Neural cell (in vitro differentiated cells): ENCODE results near the gene CALR. TPM values are rescaled to one million over a fixed set of nuclear protein-coding genes. Genes with fewer than 3 reads are reported as not detected.
A peak's percentile ranks its signal among the peaks of the same experiment; 100 is the strongest.

ENCODE experiments used
- H2AFZ ChIP-seq: fragments of 200-600, 300-800 bp; sonication (generic), shearing (Covaris generic); 2 replicates; pipeline ENCODE4 v1.6.0; 2014; ENCODE audit warnings: low read depth, mild to moderate bottlenecking, antibody characterized with exemption, low read length, moderate library complexity
- H3F3A ChIP-seq: fragments of 200-600 bp; shearing (Covaris generic); 2 replicates; pipeline ENCODE4 v1.6.1; 2016; ENCODE audit warnings: mild to moderate bottlenecking, moderate library complexity, mixed read lengths, antibody characterized with exemption, low read length; ENCODE audit not compliant: insufficient read depth, poor library complexity, severe bottlenecking
- H3K27ac ChIP-seq: fragments of 200-600, 300-800 bp; sonication (generic), shearing (Covaris generic); 2 replicates; pipeline ENCODE4 v1.5.1; 2014; ENCODE audit warnings: mild to moderate bottlenecking, low read length, moderate library complexity
- H3K27me3 ChIP-seq: fragments of 300-800, 200-600 bp; sonication (generic), shearing (Covaris generic); 2 replicates; pipeline ENCODE4 v1.6.0; 2014; ENCODE audit warnings: mild to moderate bottlenecking, low read depth, low read length, moderate library complexity; ENCODE audit not compliant: insufficient read depth
- H3K36me3 ChIP-seq: fragments of 300-800, 200-600 bp; sonication (generic), shearing (Covaris generic); 2 replicates; pipeline ENCODE4 v1.5.1; 2014; ENCODE audit warnings: mild to moderate bottlenecking, antibody characterized with exemption, low read length, moderate library complexity; ENCODE audit not compliant: insufficient read depth
- H3K4me2 ChIP-seq: fragments of 300-800, 200-600 bp; sonication (generic), shearing (Covaris generic); 2 replicates; pipeline ENCODE4 v1.6.0; 2014; ENCODE audit warnings: mild to moderate bottlenecking, low read length
- H3K4me3 ChIP-seq: fragments of 300-800, 200-600 bp; sonication (generic), shearing (Covaris generic); 2 replicates; pipeline ENCODE4 v1.5.1; 2014; ENCODE audit warnings: mild to moderate bottlenecking, low read length, moderate library complexity
- H3K79me2 ChIP-seq: fragments of 200-600 bp; shearing (Covaris generic); replicated peaks from 2 replicates; pipeline ENCODE4 v1.6.0; 2014; ENCODE audit warnings: mild to moderate bottlenecking, low read length, moderate library complexity; ENCODE audit not compliant: insufficient read depth
- H3K9ac ChIP-seq: fragments of 300-800, 200-600 bp; sonication (generic), shearing (Covaris generic); 2 replicates; pipeline ENCODE4 v1.6.1; 2016; ENCODE audit warnings: mild to moderate bottlenecking, low read length, mixed read lengths
- H3K9me2 ChIP-seq: fragments of 200-600 bp; shearing (Covaris generic); 2 replicates; pipeline ENCODE4 v1.6.1; 2016; ENCODE audit warnings: mild to moderate bottlenecking, low read length, mixed read lengths; ENCODE audit not compliant: insufficient read depth
- H3K9me3 ChIP-seq: fragments of 200-600, 300-800 bp; sonication (generic), shearing (Covaris generic); 2 replicates; pipeline ENCODE4 v1.6.1; 2016; ENCODE audit warnings: mild to moderate bottlenecking, mixed run types, low read length, moderate library complexity, mixed read lengths
- H4K20me1 ChIP-seq: fragments of 200-600 bp; shearing (Covaris generic); 2 replicates; pipeline ENCODE4 v1.6.1; 2016; ENCODE audit warnings: mild to moderate bottlenecking, mixed run types; ENCODE audit not compliant: insufficient read depth
- CTCF ChIP-seq: fragments of 450-650 bp; IDR thresholded peaks from 2 replicates; pipeline ENCODE4 v1.5.1; 2014; ENCODE audit warnings: antibody characterized with exemption, mild to moderate bottlenecking, moderate library complexity; ENCODE audit not compliant: poor library complexity, severe bottlenecking
- EP300 ChIP-seq: fragments of 450-650 bp; conservative IDR thresholded peaks from 2 replicates; pipeline ENCODE4 v1.6.1; 2014; ENCODE audit warnings: antibody characterized with exemption, mild to moderate bottlenecking, moderate library complexity; ENCODE audit not compliant: poor library complexity, severe bottlenecking
- EZH2 ChIP-seq: fragments of 200-600, 300-800 bp; shearing (Covaris generic), sonication (generic); IDR thresholded peaks from 2 replicates; pipeline ENCODE4 v1.6.1; 2014; ENCODE audit warnings: antibody characterized with exemption, low read length, borderline replicate concordance, mild to moderate bottlenecking; ENCODE audit not compliant: insufficient read depth, poor library complexity, severe bottlenecking
- MXI1 ChIP-seq: fragments of 450-650 bp; conservative IDR thresholded peaks from 2 replicates; pipeline ENCODE4 v1.6.1; 2014; ENCODE audit warnings: antibody characterized with exemption, mild to moderate bottlenecking; ENCODE audit not compliant: poor library complexity, severe bottlenecking
- POLR2AphosphoS5 ChIP-seq: IDR thresholded peaks from 2 replicates; pipeline ENCODE4 v1.6.1; 2012
- RAD21 ChIP-seq: fragments of 450-650 bp; conservative IDR thresholded peaks from 2 replicates; pipeline ENCODE4 v1.6.1; 2014; ENCODE audit warnings: antibody characterized with exemption, mild to moderate bottlenecking, moderate library complexity
- SMC3 ChIP-seq: fragments of 450-650 bp; conservative IDR thresholded peaks from 2 replicates; pipeline ENCODE4 v1.6.1; 2014; ENCODE audit warnings: antibody characterized with exemption, mild to moderate bottlenecking, moderate library complexity; ENCODE audit not compliant: poor library complexity
- TAF1 ChIP-seq: IDR thresholded peaks from 2 replicates; pipeline ENCODE4 v1.6.1; 2012; ENCODE audit warnings: low read depth
- polyA plus RNA-seq: library from polyadenylated mRNA; depleted of rRNA; stranded (reverse); fragments of >200 nt; gene quantifications from 2 replicates; pipeline ENCODE4 v1.2.3, GENCODE V29; 2014
- TF ChIP-seq, protein P1 (sequence below): IDR thresholded peaks from 2 replicates; pipeline ENCODE4 v1.6.1; 2012; ENCODE audit warnings: borderline replicate concordance

The CALR gene
- polyA plus RNA-seq, 1 donor from 2014 or later = 242 TPM

GRCh38 chr19:12984683-12985048 lies 46.3 kb downstream of the CALR start:
- no peaks in the 10 kb centered on the region for H3K9me2 ChIP-seq
- TF ChIP-seq SMC3 (no peak), CTCF (no peak), RAD21 (no peak), EP300 (no peak), TAF1 (no peak), MXI1 (no peak), EZH2 (no peak), POLR2AphosphoS5 (no peak)
- TF ChIP-seq, protein P1, sequence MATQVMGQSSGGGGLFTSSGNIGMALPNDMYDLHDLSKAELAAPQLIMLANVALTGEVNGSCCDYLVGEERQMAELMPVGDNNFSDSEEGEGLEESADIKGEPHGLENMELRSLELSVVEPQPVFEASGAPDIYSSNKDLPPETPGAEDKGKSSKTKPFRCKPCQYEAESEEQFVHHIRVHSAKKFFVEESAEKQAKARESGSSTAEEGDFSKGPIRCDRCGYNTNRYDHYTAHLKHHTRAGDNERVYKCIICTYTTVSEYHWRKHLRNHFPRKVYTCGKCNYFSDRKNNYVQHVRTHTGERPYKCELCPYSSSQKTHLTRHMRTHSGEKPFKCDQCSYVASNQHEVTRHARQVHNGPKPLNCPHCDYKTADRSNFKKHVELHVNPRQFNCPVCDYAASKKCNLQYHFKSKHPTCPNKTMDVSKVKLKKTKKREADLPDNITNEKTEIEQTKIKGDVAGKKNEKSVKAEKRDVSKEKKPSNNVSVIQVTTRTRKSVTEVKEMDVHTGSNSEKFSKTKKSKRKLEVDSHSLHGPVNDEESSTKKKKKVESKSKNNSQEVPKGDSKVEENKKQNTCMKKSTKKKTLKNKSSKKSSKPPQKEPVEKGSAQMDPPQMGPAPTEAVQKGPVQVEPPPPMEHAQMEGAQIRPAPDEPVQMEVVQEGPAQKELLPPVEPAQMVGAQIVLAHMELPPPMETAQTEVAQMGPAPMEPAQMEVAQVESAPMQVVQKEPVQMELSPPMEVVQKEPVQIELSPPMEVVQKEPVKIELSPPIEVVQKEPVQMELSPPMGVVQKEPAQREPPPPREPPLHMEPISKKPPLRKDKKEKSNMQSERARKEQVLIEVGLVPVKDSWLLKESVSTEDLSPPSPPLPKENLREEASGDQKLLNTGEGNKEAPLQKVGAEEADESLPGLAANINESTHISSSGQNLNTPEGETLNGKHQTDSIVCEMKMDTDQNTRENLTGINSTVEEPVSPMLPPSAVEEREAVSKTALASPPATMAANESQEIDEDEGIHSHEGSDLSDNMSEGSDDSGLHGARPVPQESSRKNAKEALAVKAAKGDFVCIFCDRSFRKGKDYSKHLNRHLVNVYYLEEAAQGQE = no peak
- H3K4me2 ChIP-seq = no peak overlapping the region
- H3K36me3 ChIP-seq = no peaks in the 10 kb centered on the region
- H3K9ac ChIP-seq = no peak overlapping the region
- H3K27me3 ChIP-seq = peaks cover 13% of the 10 kb centered on the region
- no peaks in the 10 kb centered on the region for H3K79me2 ChIP-seq
- no peak overlapping the region for H3K27ac ChIP-seq
- H3K4me3 ChIP-seq = no peak overlapping the region
- no peak overlapping the region for H2AFZ ChIP-seq
- H4K20me1 ChIP-seq = no peaks in the 10 kb centered on the region
- no peaks in the 10 kb centered on the region for H3F3A ChIP-seq
- H3K9me3 ChIP-seq = no peaks in the 10 kb centered on the region

GRCh38 chr19:12985049-12985776 lies 46.8 kb downstream of the CALR start:
- no peaks in the 10 kb centered on the region for H3K9me3 ChIP-seq
- no peak overlapping the region for H3K9ac ChIP-seq
- no peak overlapping the region for H3K4me2 ChIP-seq
- no peaks in the 10 kb centered on the region for H3K79me2 ChIP-seq
- H3K4me3 ChIP-seq = no peak overlapping the region
- H3K27ac ChIP-seq = no peak overlapping the region
- no peaks in the 10 kb centered on the region for H3F3A ChIP-seq
- TF ChIP-seq CTCF = no peak
- no peak for TF ChIP-seq MXI1
- peak; percentile 81 for TF ChIP-seq EP300
- TF ChIP-seq, protein P1 = no peak
- TF ChIP-seq RAD21 = no peak
- TF ChIP-seq EZH2 = no peak
- TF ChIP-seq POLR2AphosphoS5 = peak; percentile 80
- no peak for TF ChIP-seq TAF1
- no peak for TF ChIP-seq SMC3
- H4K20me1 ChIP-seq = no peaks in the 10 kb centered on the region
- H3K36me3 ChIP-seq = no peaks in the 10 kb centered on the region
- no peaks in the 10 kb centered on the region for H3K9me2 ChIP-seq
- H3K27me3 ChIP-seq = peaks cover 18% of the 10 kb centered on the region
- no peak overlapping the region for H2AFZ ChIP-seq
